Endothelial cell of umbilical vein (primary cell): ENCODE measurements around the gene DSCAML1. TPM values are rescaled to one million over a fixed set of nuclear protein-coding genes. Genes with fewer than 3 reads are reported as not detected.

Experiments used
- BruUV-seq: library from RNA; stranded (reverse); fragments of 400-500 nt; replicated peaks from 2 replicates; lab custom pipeline; 2021; lab: Mats Ljungman, UMichigan
- CTCF ChIA-PET: fragments of 300-600, 350-600 bp; sonication (Branson Sonifier 250); formaldehyde crosslinking; loops from one replicate; lab custom pipeline; 2021; ENCODE audit warnings: antibody characterized with exemption, inconsistent platforms; lab: Charles Lee
- POLR2A ChIA-PET: fragments of 300-600, 350-600 bp; sonication (Branson Sonifier 250); formaldehyde crosslinking; loops from one replicate; lab custom pipeline; 2021; ENCODE audit warnings: antibody characterized with exemption, inconsistent platforms; lab: Charles Lee
- DNase-seq: peaks from one replicate; pipeline ENCODE4 v3.0.0-alpha.2; 2011; ENCODE audit warnings: low read depth, low spot score
- FAIRE-seq: peaks from 2 replicates; lab custom pipeline; 2011; peaks lifted over from hg19 to GRCh38; lab: Jason Lieb, UNC
- H2AFZ ChIP-seq: 2 replicates; pipeline ENCODE4 v1.6.0; 2012; ENCODE audit warnings: low read depth, low read length, control low read depth, inconsistent platforms
- H3K27ac ChIP-seq: 2 replicates; pipeline ENCODE4 v1.5.1; 2011; ENCODE audit warnings: low read depth, mild to moderate bottlenecking, control low read depth, low read length, moderate library complexity; ENCODE audit not compliant: insufficient read depth
- H3K27me3 ChIP-seq, 2 experiments: 2 replicates each; pipeline versions ENCODE4 v1.6.0 to v1.6.1; 2011; ENCODE audit warnings: low read length in 2 of 2, mixed read lengths in 1 of 2; ENCODE audit not compliant: control insufficient read depth in 2 of 2, insufficient read depth in 2 of 2
- H3K36me3 ChIP-seq, 2 experiments: 2 replicates in 1 of 2; 3 replicates in 1 of 2; pipeline ENCODE4 v1.5.1; 2011; ENCODE audit warnings: low read length in 2 of 2, mild to moderate bottlenecking in 1 of 2, moderate library complexity in 1 of 2; ENCODE audit not compliant: control insufficient read depth in 2 of 2, insufficient read depth in 2 of 2; ENCODE audit errors: extremely low read depth in 1 of 2
- H3K4me1 ChIP-seq: 3 replicates; pipeline ENCODE4 v1.5.1; 2011; ENCODE audit warnings: mild to moderate bottlenecking, low read length; ENCODE audit not compliant: control insufficient read depth, insufficient read depth; ENCODE audit errors: extremely low read depth
- H3K4me2 ChIP-seq: 2 replicates; pipeline ENCODE4 v1.6.1; 2011; ENCODE audit warnings: low read length, control low read depth, mixed read lengths; ENCODE audit not compliant: insufficient read depth
- H3K4me3 ChIP-seq, 3 experiments: fragments of 200-600 bp in 1 of 3; sonication (generic), shearing (Covaris generic) in 1 of 3; replicated peaks in 1 of 3; 2 replicates each; pipeline ENCODE4 v1.5.1; 2011 to 2016; ENCODE audit warnings: control low read depth in 3 of 3, low read length in 3 of 3, mild to moderate bottlenecking in 2 of 3, inconsistent platforms in 1 of 3, low read depth in 1 of 3, moderate library complexity in 1 of 3; ENCODE audit not compliant: insufficient read depth in 1 of 3
- H3K79me2 ChIP-seq: 2 replicates; pipeline ENCODE4 v1.6.0; 2012; ENCODE audit warnings: low read length, inconsistent platforms; ENCODE audit not compliant: control insufficient read depth, insufficient read depth
- H3K9ac ChIP-seq: replicated peaks from 2 replicates; pipeline ENCODE3; 2011; ENCODE audit warnings: low read length, control low read depth; ENCODE audit not compliant: insufficient read depth; ENCODE audit errors: extremely low read depth
- H3K9me1 ChIP-seq: replicated peaks from 3 replicates; pipeline ENCODE4 v1.6.0; 2011; ENCODE audit warnings: mild to moderate bottlenecking, low read length; ENCODE audit not compliant: control insufficient read depth, insufficient read depth; ENCODE audit errors: extremely low read depth
- H3K9me3 ChIP-seq: replicated peaks from 2 replicates; pipeline ENCODE4 v1.5.1; 2012; ENCODE audit warnings: low read length, inconsistent platforms; ENCODE audit not compliant: control insufficient read depth, insufficient read depth
- H4K20me1 ChIP-seq: replicated peaks from 2 replicates; pipeline ENCODE3; 2011; ENCODE audit warnings: mild to moderate bottlenecking, low read length; ENCODE audit not compliant: control insufficient read depth, insufficient read depth; ENCODE audit errors: extremely low read depth
- EZH2 ChIP-seq: IDR thresholded peaks from 2 replicates; pipeline ENCODE4 v1.6.1; 2012; ENCODE audit warnings: borderline replicate concordance, low read depth, mild to moderate bottlenecking, moderate library complexity, low read length, inconsistent platforms; ENCODE audit not compliant: severe bottlenecking
- FOS ChIP-seq: IDR thresholded peaks from 2 replicates; pipeline ENCODE4 v1.6.1; 2011; ENCODE audit warnings: mild to moderate bottlenecking, low read length, moderate library complexity, borderline replicate concordance; ENCODE audit not compliant: insufficient read depth
- GATA2 ChIP-seq: IDR thresholded peaks from 2 replicates; pipeline ENCODE4 v1.7.0; 2011; ENCODE audit warnings: low read depth, mild to moderate bottlenecking, moderate library complexity, mixed read lengths, low read length; ENCODE audit not compliant: insufficient read length, insufficient read depth
- JUN ChIP-seq: IDR thresholded peaks from 2 replicates; pipeline ENCODE4 v1.6.1; 2011; ENCODE audit warnings: borderline replicate concordance, low read depth; ENCODE audit not compliant: insufficient read length, insufficient read depth
- MYC ChIP-seq: IDR thresholded peaks from one replicate; pipeline ENCODE4 v1.6.1; 2011; ENCODE audit warnings: mild to moderate bottlenecking, low read depth, low read length
- POLR2A ChIP-seq: IDR thresholded peaks from 2 replicates; pipeline ENCODE4 v1.6.1; 2012; ENCODE audit warnings: low read depth, mild to moderate bottlenecking, control low read depth, low read length
- POLR2AphosphoS5 ChIP-seq: IDR thresholded peaks from 2 replicates; pipeline ENCODE4 v1.6.1; 2012; ENCODE audit warnings: low read depth, mild to moderate bottlenecking, control low read depth, low read length, moderate library complexity; ENCODE audit not compliant: insufficient read depth
- dilution Hi-C: fragments of 300-500 bp; cut with MboI; formaldehyde crosslinking; loops from one replicate; pipeline ENCODE4 v1.15.0; 2019; ENCODE audit warnings: low sequenced_read_pairs; ENCODE audit not compliant: extremely low pct_ligation_motif_present
- intact Hi-C: fragments of 100-400 bp; cut with micrococcal nuclease; formaldehyde crosslinking; loops from one replicate; pipeline ENCODE4 v1.10.0; 2022
- polyA plus RNA-seq, 4 experiments: library from polyadenylated mRNA; depleted of rRNA in 3 of 4; stranded (reverse) in 3 of 4; unstranded in 1 of 4; fragments of >200 nt; gene quantifications; 2 replicates each; pipeline versions ENCODE4 v1.2.1 to v1.2.3, GENCODE V29; 2011 to 2012; ENCODE audit warnings: missing spikeins in 1 of 4
- total RNA-seq: library from RNA; stranded (reverse); gene quantifications from 2 replicates; pipeline ENCODE4 v1.2.3, GENCODE V29; 2021
- TF ChIP-seq, protein P1 (sequence below): IDR thresholded peaks from 2 replicates; pipeline ENCODE4 v1.6.1; 2011; ENCODE audit not compliant: insufficient read depth, insufficient read length
- TF ChIP-seq, protein P2 (sequence below), 2 donors: IDR thresholded peaks; 1 replicate in 1 of 2; 2 replicates in 1 of 2; pipeline ENCODE4 v1.5.1; 2011; ENCODE audit warnings: low read length in 2 of 2, mild to moderate bottlenecking in 2 of 2, moderate library complexity in 2 of 2, control low read depth in 1 of 2, inconsistent platforms in 1 of 2, low read depth in 1 of 2; ENCODE audit not compliant: insufficient read depth in 1 of 2; ENCODE audit errors: extremely low read depth in 1 of 2

The DSCAML1 gene
- total and polyA plus RNA-seq, 2 donors (not counting 3 experiments of a cell fraction or from before 2014, with no cell fraction given), result not detected

DNA sequence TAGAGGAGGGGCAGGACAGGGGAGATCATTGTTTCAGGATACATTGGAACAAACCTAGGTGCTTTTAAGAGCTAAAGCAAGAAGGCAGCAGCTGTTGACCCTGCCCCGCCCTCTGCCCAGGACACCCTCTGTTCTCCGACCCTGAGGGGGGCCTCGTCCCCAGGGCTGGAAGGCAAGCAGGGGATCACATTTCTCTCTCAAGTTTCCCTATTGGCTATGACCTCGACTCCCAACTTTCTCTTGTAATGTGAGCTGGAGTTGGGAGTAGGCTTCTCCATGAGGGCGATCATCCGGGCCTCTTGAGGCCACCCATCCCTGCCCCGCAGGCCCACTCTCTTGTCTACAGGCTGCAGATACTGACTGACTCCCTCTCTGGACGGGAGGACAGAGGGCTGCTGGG is 37.7 kb downstream of the DSCAML1 start:
- H3K9me3 ChIP-seq, result no peaks in the 10 kb centered on the region
- no peak overlapping the region for H3K27ac ChIP-seq
- no peak overlapping the region for H2AFZ ChIP-seq
- H3K4me3 ChIP-seq, result no peak overlapping the region
- peaks cover 0 to 4% of the 10 kb centered on the region in 2 experiments for H3K27me3 ChIP-seq
- TF ChIP-seq POLR2A, result no peak
- TF ChIP-seq EZH2, result no peak
- TF ChIP-seq POLR2AphosphoS5, result no peak
- TF ChIP-seq GATA2, result no peak
- no peak for TF ChIP-seq FOS
- TF ChIP-seq, protein P1, sequence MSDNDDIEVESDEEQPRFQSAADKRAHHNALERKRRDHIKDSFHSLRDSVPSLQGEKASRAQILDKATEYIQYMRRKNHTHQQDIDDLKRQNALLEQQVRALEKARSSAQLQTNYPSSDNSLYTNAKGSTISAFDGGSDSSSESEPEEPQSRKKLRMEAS, result no peak
- no peak for TF ChIP-seq JUN
- no peak for TF ChIP-seq MYC
- TF ChIP-seq, protein P2, sequence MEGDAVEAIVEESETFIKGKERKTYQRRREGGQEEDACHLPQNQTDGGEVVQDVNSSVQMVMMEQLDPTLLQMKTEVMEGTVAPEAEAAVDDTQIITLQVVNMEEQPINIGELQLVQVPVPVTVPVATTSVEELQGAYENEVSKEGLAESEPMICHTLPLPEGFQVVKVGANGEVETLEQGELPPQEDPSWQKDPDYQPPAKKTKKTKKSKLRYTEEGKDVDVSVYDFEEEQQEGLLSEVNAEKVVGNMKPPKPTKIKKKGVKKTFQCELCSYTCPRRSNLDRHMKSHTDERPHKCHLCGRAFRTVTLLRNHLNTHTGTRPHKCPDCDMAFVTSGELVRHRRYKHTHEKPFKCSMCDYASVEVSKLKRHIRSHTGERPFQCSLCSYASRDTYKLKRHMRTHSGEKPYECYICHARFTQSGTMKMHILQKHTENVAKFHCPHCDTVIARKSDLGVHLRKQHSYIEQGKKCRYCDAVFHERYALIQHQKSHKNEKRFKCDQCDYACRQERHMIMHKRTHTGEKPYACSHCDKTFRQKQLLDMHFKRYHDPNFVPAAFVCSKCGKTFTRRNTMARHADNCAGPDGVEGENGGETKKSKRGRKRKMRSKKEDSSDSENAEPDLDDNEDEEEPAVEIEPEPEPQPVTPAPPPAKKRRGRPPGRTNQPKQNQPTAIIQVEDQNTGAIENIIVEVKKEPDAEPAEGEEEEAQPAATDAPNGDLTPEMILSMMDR (IDR thresholded peaks at IDR 0.05; ENCODE audit: extremely low read depth in 1 of 2, insufficient read depth in 1 of 2, low read depth in 1 of 2, low read length in 2 of 2), result no peak
- dilution Hi-C loops (no loop called here), intact Hi-C loops (loop anchor here (1.0 kb wide), 1 partner anchor 40 kb away; no protein-coding TSS in a partner anchor)
- H4K20me1 ChIP-seq, result no peaks in the 10 kb centered on the region
- no peaks in the 10 kb centered on the region for H3K36me3 ChIP-seq
- H3K9ac ChIP-seq, result no peak overlapping the region
- ChIA-PET POLR2A (no interaction called here), CTCF (no interaction called here)
- no peaks in the 10 kb centered on the region for H3K4me1 ChIP-seq
- BruUV-seq, result no TSS peak
- DNase-seq (no peak), FAIRE-seq (no peak)
- H3K9me1 ChIP-seq, result no peaks in the 10 kb centered on the region
- no peak overlapping the region for H3K4me2 ChIP-seq
- no peaks in the 10 kb centered on the region for H3K79me2 ChIP-seq
